A549 (cell line): ENCODE measurements around the gene PAPSS2. TPM values are rescaled to one million over a fixed set of nuclear protein-coding genes. Genes with fewer than 3 reads are reported as not detected.
"Not testable (repeated sequence)": the region's sequence is repeated elsewhere in the genome, so short reads cannot be mapped to it uniquely, and the experiment has no call there.

Source experiments
- ATAC-seq, 2 experiments: fragments of 200-7000 bp in 1 of 2; fragments of >200 bp in 1 of 2; cut with Nextera tagmentation in 1 of 2; cut with Tn5 transposase in 1 of 2; 3 replicates each; pipeline versions ENCODE4 v1.8.0 to v1.9.1; 2018 to 2020; ENCODE audit warnings: mild to moderate bottlenecking in 1 of 2, moderate library complexity in 1 of 2
- CTCF ChIA-PET: fragments of 300-600 bp; sonication (Branson Sonifier 250); formaldehyde crosslinking; extraction: SDS; loops from one replicate; lab custom pipeline; 2021; ENCODE audit warnings: antibody characterized with exemption, inconsistent platforms; lab: Yijun Ruan, JAX
- POLR2A ChIA-PET: fragments of 350-600 bp; formaldehyde crosslinking; extraction: SDS; loops from one replicate; lab custom pipeline; 2021; ENCODE audit warnings: antibody characterized with exemption, inconsistent platforms; lab: Yijun Ruan, JAX
- DNase-seq, 2 experiments: peaks; one replicate each; pipeline versions ENCODE4 v3.0.0 to v3.0.0-alpha.2; 2011 to 2016; ENCODE audit warnings: low read depth in 1 of 2, low spot score in 1 of 2
- FAIRE-seq: peaks from 2 replicates; lab custom pipeline; 2011; peaks lifted over from hg19 to GRCh38; lab: Jason Lieb, UNC
- H3K27ac ChIP-seq, 2 experiments: fragments of >200 bp; sonication (Bioruptor Twin); formaldehyde crosslinking; 3 replicates each; pipeline ENCODE4 v1.5.1; 2016 to 2017
- H3K4me1 ChIP-seq: fragments of >200 bp; sonication (Bioruptor Twin); formaldehyde crosslinking; 3 replicates; pipeline ENCODE4 v1.6.1; 2016
- H3K4me2 ChIP-seq: fragments of >200 bp; sonication (Bioruptor Twin); formaldehyde crosslinking; 3 replicates; pipeline ENCODE4 v1.6.1; 2016
- H3K4me3 ChIP-seq: fragments of >200 bp; sonication (Bioruptor Twin); formaldehyde crosslinking; 3 replicates; pipeline ENCODE4 v1.5.1; 2016
- H3K9me3 ChIP-seq: fragments of >200 bp; sonication (Bioruptor Twin); formaldehyde crosslinking; 3 replicates; pipeline ENCODE4 v1.6.1; 2016
- BCL3 ChIP-seq: fragments of >200 bp; sonication (Bioruptor Twin); formaldehyde crosslinking; IDR thresholded peaks from 3 replicates; pipeline ENCODE4 v1.6.1; 2016
- CBX2 ChIP-seq: fragments of 200-600 bp; sonication (generic); IDR thresholded peaks from 2 replicates; pipeline ENCODE4 v1.6.1; 2016; ENCODE audit warnings: low read depth, mild to moderate bottlenecking, borderline replicate concordance
- CEBPB ChIP-seq, 2 experiments: fragments of >200 bp in 1 of 2; sonication (Bioruptor Twin) in 1 of 2; formaldehyde crosslinking in 1 of 2; IDR thresholded peaks; 2 replicates each; pipeline ENCODE4 v1.6.1; 2012 to 2016
- CTCF ChIP-seq: fragments of >200 bp; sonication (Bioruptor Twin); formaldehyde crosslinking; IDR thresholded peaks from 3 replicates; pipeline ENCODE4 v1.5.1; 2016
- EHMT2 ChIP-seq: fragments of 200-600 bp; sonication (generic); IDR thresholded peaks from 2 replicates; pipeline ENCODE4 v1.6.1; 2016; ENCODE audit warnings: antibody characterized with exemption, low read depth, mild to moderate bottlenecking, moderate library complexity
- FOSL2 ChIP-seq, 2 experiments: fragments of 450-650 bp in 1 of 2; fragments of >200 bp in 1 of 2; sonication (Bioruptor Twin) in 1 of 2; formaldehyde crosslinking; IDR thresholded peaks; 2 replicates each; pipeline versions ENCODE4 v1.5.0 to v1.6.1; 2016 to 2020; ENCODE audit warnings: mild to moderate bottlenecking in 1 of 2, moderate library complexity in 1 of 2
- GATA3 ChIP-seq: IDR thresholded peaks from 2 replicates; pipeline ENCODE4 v1.6.1; 2012; ENCODE audit warnings: borderline replicate concordance
- HES2 ChIP-seq: fragments of >200 bp; sonication (Bioruptor Twin); formaldehyde crosslinking; IDR thresholded peaks from 2 replicates; pipeline ENCODE4 v1.6.1; 2016
- HEYL ChIP-seq: fragments of 250-450 bp; sonication (Bioruptor Pico); IDR thresholded peaks from 2 replicates; pipeline ENCODE4 v1.8.0; 2021; ENCODE audit warnings: mild to moderate bottlenecking, moderate library complexity
- HOXA7 ChIP-seq: fragments of 250-450 bp; sonication (Bioruptor Pico); IDR thresholded peaks from 2 replicates; pipeline ENCODE4 v1.5.0; 2020; ENCODE audit warnings: mild to moderate bottlenecking, moderate library complexity
- HOXB13 ChIP-seq: fragments of 250-450 bp; sonication (Bioruptor Pico); IDR thresholded peaks from 2 replicates; pipeline ENCODE4 v1.5.0; 2020; ENCODE audit warnings: low read depth, mild to moderate bottlenecking, moderate library complexity
- HOXB5 ChIP-seq: fragments of 250-450 bp; sonication (Bioruptor Pico); IDR thresholded peaks from 2 replicates; pipeline ENCODE4 v1.5.0; 2020; ENCODE audit warnings: mild to moderate bottlenecking, moderate library complexity
- JUNB ChIP-seq: fragments of >200 bp; sonication (Bioruptor Twin); formaldehyde crosslinking; IDR thresholded peaks from 2 replicates; pipeline ENCODE4 v1.6.1; 2016
- KDM1A ChIP-seq: fragments of 200-600 bp; sonication (generic); IDR thresholded peaks from 2 replicates; pipeline ENCODE4 v1.6.1; 2016; ENCODE audit warnings: low read depth, mild to moderate bottlenecking
- MAFK ChIP-seq: fragments of 450-650 bp; IDR thresholded peaks from 2 replicates; pipeline ENCODE4 v1.6.1; 2014; ENCODE audit not compliant: partially characterized antibody
- MAZ ChIP-seq: fragments of 150-350 bp; IDR thresholded peaks from 2 replicates; pipeline ENCODE4 v1.6.1; 2014; ENCODE audit warnings: antibody characterized with exemption, low read depth, low read length, borderline replicate concordance
- MYC ChIP-seq: IDR thresholded peaks from 2 replicates; pipeline ENCODE4 v1.6.1; 2012; ENCODE audit warnings: mild to moderate bottlenecking, inconsistent platforms, low read length, improper control_type of control experiment, borderline replicate concordance
- NPAS2 ChIP-seq: fragments of 250-450 bp; sonication (Bioruptor Pico); IDR thresholded peaks from 2 replicates; pipeline ENCODE4 v1.8.0; 2022; ENCODE audit warnings: mild to moderate bottlenecking, moderate library complexity, borderline replicate concordance
- POLR2A ChIP-seq: IDR thresholded peaks from 2 replicates; pipeline ENCODE4 v1.6.1; 2012; ENCODE audit warnings: mild to moderate bottlenecking, low read length
- RCOR1 ChIP-seq: fragments of 150-350 bp; IDR thresholded peaks from 2 replicates; pipeline ENCODE4 v1.6.1; 2014; ENCODE audit warnings: antibody characterized with exemption, low read length, low read depth
- REST ChIP-seq: fragments of 200-600 bp; sonication (generic); IDR thresholded peaks from 2 replicates; pipeline ENCODE4 v1.6.1; 2016; ENCODE audit warnings: antibody characterized with exemption, mild to moderate bottlenecking, moderate library complexity
- SREBF2 ChIP-seq: fragments of 450-650 bp; IDR thresholded peaks from 2 replicates; pipeline ENCODE4 v1.6.1; 2014; ENCODE audit warnings: mild to moderate bottlenecking, moderate library complexity
- TP53 ChIP-seq: fragments of 250-450 bp; sonication (Bioruptor Pico); IDR thresholded peaks from 2 replicates; pipeline ENCODE4 v1.5.0; 2021; ENCODE audit warnings: mild to moderate bottlenecking, moderate library complexity
- ZFP36 ChIP-seq: fragments of 450-650 bp; IDR thresholded peaks from 2 replicates; pipeline ENCODE4 v1.6.1; 2014; ENCODE audit warnings: borderline replicate concordance; ENCODE audit not compliant: partially characterized antibody
- ZSCAN20 ChIP-seq: fragments of 250-450 bp; sonication (Bioruptor Pico); IDR thresholded peaks from 2 replicates; pipeline ENCODE4 v1.8.0; 2022; ENCODE audit warnings: mild to moderate bottlenecking, moderate library complexity
- WGBS: methylation state at CpG from one replicate; pipeline ENCODE4 v1.1.6; 2017; ENCODE audit errors: missing lambda C conversion rate; 5-methylcytosine and 5-hydroxymethylcytosine counted together
- polyA plus RNA-seq, 4 experiments: library from polyadenylated mRNA; depleted of rRNA in 3 of 4; stranded (reverse); fragments of >200 nt; fragmentation: RNase III in 1 of 4; extraction: RNeasy Plus Mini Kit Qiagen cat#74134 plus additional on column Dnase treatment in 1 of 4; gene quantifications; 2 replicates in 3 of 4; 3 replicates in 1 of 4; pipeline ENCODE4 v1.2.3, GENCODE V29; 2011 to 2017

PAPSS2 gene
- polyA plus RNA-seq, 2 of the 4 experiments (the other 2 are of a cell fraction): 27.7 to 29.0 TPM

- FAIRE-seq: not testable (repeated sequence)
Observed at GRCh38 chr10:87738253-87738652, 78.6 kb downstream of the PAPSS2 start.

GRCh38 chr10:87739703-87740102 is 80.0 kb downstream of the PAPSS2 start:
- Histone ChIP-seq H3K27ac (no peak overlapping the region), H3K4me2 (no peak overlapping the region; the same call in 1 of the 3 replicates), H3K4me1 (peaks cover 18% of the 10 kb centered on the region), H3K9me3 (no peaks in the 10 kb centered on the region), H3K4me3 (no peak overlapping the region)
- no peak for ATAC-seq
- no peak for DNase-seq
- TF ChIP-seq KDM1A: no peak
- no peak for TF ChIP-seq FOSL2 (IDR thresholded peaks at IDR 0.05)
- no peak for TF ChIP-seq FOSL2 (CRISPR knock-in tag; IDR thresholded peaks at IDR 0.05)
- TF ChIP-seq MAFK: no peak
- no peak for TF ChIP-seq RCOR1
- no peak for TF ChIP-seq REST
- TF ChIP-seq ZSCAN20 (CRISPR knock-in tag): no peak
- no peak for TF ChIP-seq CBX2
- no peak for TF ChIP-seq HOXB13 (CRISPR knock-in tag)
- TF ChIP-seq JUNB: no peak
- no peak for TF ChIP-seq POLR2A
- TF ChIP-seq GATA3: no peak
- no peak for TF ChIP-seq MYC
- TF ChIP-seq HOXA7 (CRISPR knock-in tag): no peak
- TF ChIP-seq BCL3: no peak
- TF ChIP-seq EHMT2: no peak
- no peak for TF ChIP-seq HES2
- TF ChIP-seq SREBF2: no peak
- no peak for TF ChIP-seq MAZ
- no peak for FAIRE-seq
- ChIA-PET CTCF (interaction anchor here (1.4 to 3.9 kb wide), 2 partner anchors 9 to 12 kb away, joined by 5 to 15 read pairs; no protein-coding TSS in a partner anchor), POLR2A (no interaction called here)
- WGBS: 86% methylated on average over 4 of the region's 4 CpGs

More at GRCh38 chr10:87738253-87738652, 78.6 kb downstream of the PAPSS2 start:
- H3K9me3 ChIP-seq, ATAC-seq, H3K4me2 ChIP-seq, H3K4me3 ChIP-seq, DNase-seq, POLR2A ChIA-PET, H3K27ac ChIP-seq: not testable (repeated sequence)
- peaks cover 19% of the 10 kb centered on the region for H3K4me1 ChIP-seq
- CTCF ChIA-PET: interaction anchor here (0.6 to 3.9 kb wide), 2 partner anchors 13 to 204 kb away, joined by 3 to 15 read pairs; no protein-coding TSS in a partner anchor
- peak in 1 of 2 experiments; percentile 29; a peak in 1 of 4 replicates for TF ChIP-seq CEBPB (IDR thresholded peaks at IDR 0.05)
- WGBS: 86% methylated on average over 1 of the region's 1 CpG

GRCh38 chr10:87740254-87740655 is 80.6 kb downstream of the PAPSS2 start:
- FAIRE-seq (no peak), ATAC-seq (0 out of 6 replicates have a peak, but pooled peaks of 1 of the 2 experiments have one; percentile 56), DNase-seq (peak in 1 of 2 experiments; percentile 50)
- TF ChIP-seq HES2 (peak; percentile 71; the same call in 1 of the 2 replicates), CTCF (no peak), JUNB (peak; percentile 59), KDM1A (no peak), TP53 (CRISPR knock-in tag) (no peak), ZSCAN20 (CRISPR knock-in tag) (no peak), HEYL (CRISPR knock-in tag) (no peak), CEBPB (IDR thresholded peaks at IDR 0.05) (peak; percentile 90 to 94), NPAS2 (CRISPR knock-in tag) (no peak), HOXB5 (CRISPR knock-in tag) (no peak), FOSL2 (IDR thresholded peaks at IDR 0.05) (0 out of 2 replicates have a peak, but pooled peaks have one; percentile 42), FOSL2 (CRISPR knock-in tag; IDR thresholded peaks at IDR 0.05) (peak; percentile 87), ZFP36 (no peak)
- Histone ChIP-seq H3K4me3 (no peak overlapping the region), H3K27ac (no peak overlapping the region), H3K4me2 (peak overlapping the region; percentile 52), H3K4me1 (peaks cover 12% of the 10 kb centered on the region; the same call in 2 of the 3 replicates), H3K9me3 (no peaks in the 10 kb centered on the region)
- CTCF ChIA-PET: interaction anchor here (1.4 to 3.9 kb wide), 2 partner anchors 10 to 11 kb away, joined by 5 to 15 read pairs; no protein-coding TSS in a partner anchor
- POLR2A ChIA-PET: no interaction called here
